HG03066 (cell line): ENCODE results near the gene RFX4.
"Not testable (repeated sequence)": the region's sequence is repeated elsewhere in the genome, so short reads cannot be mapped to it uniquely, and the experiment has no call there.

ENCODE experiments used
- ATAC-seq: cut with Tn5 transposase; IDR thresholded peaks from one replicate; pipeline ENCODE4 v1.9.1; 2021; ENCODE audit warnings: low read depth; ENCODE audit not compliant: unreplicated experiment

RFX4 gene

GRCh38 chr12:106588771-106589170, 6.0 kb downstream of the RFX4 start:
- ATAC-seq, result no peak

DNA sequence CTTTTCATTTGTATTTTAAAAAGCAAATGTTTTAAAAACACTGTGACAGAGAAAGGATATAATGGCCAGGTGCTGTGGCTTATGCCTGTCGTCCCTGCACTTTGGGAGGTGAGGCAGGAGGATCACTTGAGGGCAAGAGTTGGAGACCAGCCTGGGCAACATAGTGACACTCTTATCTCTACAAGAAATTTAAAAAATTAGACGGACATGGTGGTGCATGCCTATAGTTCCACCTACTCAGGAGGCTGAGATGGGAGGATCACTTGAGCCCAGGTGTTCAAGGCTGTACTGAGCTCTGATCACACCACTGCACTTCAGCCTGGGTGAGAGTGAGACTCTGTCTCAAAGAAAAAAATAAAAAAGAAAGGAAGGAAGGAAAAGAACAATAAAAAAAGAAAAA, 7.8 kb downstream of the RFX4 start:
- no peak for ATAC-seq

GRCh38 chr12:106594447-106594846, 11.6 kb downstream of the RFX4 start:
- no peak for ATAC-seq

DNA sequence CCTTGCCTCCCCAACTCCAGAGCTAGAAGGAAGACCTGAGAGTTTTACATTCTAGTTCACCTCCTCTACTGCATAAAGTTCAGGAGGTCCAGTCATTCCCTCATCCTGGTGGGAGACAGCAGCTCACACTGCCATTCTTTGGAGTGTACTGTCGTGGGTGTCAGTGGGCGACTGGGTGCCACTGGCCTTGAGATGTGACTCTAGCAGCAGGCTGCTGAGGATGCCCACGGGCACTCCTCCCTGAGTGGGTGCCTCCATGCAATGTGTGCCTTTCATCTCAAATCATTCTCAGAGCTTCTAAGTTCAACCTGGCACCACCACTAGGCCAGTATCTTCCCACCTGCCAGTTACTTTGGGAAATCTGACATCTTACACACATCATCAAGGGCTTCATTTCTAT, 12.5 kb downstream of the RFX4 start:
- no peak for ATAC-seq

DNA sequence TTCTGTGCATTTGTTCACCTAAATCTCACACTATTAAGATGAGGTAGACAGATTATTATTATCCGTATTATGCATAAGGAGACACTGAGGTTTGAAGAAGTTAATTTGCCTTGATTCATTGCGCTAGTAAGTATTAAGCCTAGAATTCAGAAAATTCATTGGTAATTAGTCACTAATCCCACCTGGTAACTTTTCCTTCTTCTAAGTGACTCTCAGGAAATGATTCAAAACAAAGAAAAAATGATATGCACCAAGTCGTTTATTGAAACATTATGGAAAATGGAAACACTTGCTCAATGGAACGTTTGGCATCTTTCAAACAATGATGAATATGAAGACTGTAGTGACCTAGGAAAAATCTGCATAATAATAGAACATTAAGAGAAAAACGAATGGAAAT, 15.2 kb downstream of the RFX4 start:
- no peak for ATAC-seq

GRCh38 chr12:106599302-106599701, 16.5 kb downstream of the RFX4 start:
- no peak for ATAC-seq

DNA sequence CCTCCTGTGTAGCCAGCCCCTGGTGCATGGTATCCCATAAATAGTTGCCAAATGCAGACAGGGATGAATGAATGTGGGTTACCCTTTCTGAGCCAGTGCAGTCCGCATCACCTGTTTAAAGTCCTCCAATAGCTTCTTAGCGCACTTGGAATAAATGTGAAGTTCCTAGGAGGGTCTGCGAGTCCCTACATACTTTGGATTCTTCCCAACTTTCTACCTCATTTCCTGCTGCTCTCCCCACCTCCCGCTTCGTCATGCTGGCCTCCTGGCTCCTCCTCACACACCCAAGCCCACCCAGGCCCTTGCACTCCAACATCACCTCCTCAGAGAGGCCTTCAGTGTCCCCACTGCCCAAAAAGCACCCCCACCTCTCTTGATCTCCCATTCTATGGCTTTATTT, 17.7 kb downstream of the RFX4 start:
- ATAC-seq, result no peak

- ATAC-seq, result no peak
Observed at GRCh38 chr12:106601031-106601430, 18.2 kb downstream of the RFX4 start.

GRCh38 chr12:106601496-106601895, 18.7 kb downstream of the RFX4 start:
- ATAC-seq, result no peak

GRCh38 chr12:106602076-106602475, 19.3 kb downstream of the RFX4 start:
- ATAC-seq, result no peak

DNA sequence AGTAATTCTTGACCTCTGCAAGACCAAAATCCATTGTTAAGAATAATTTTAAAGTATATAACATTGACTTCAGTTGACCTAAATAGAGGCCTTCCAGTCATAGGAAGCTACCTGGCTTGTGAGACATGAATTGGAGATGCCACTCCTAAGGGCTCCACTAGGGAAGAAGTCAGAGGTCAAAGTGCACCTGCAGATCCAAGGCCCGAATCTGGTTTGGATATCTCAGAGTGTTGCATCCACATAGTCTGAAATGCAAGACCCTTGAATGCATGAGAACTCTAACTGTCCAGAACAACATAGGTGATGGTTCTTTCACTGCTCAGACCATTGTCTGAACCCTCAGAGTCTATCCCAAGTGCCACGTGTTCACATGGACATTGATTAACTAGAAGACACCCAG, 22.4 kb downstream of the RFX4 start:
- ATAC-seq, result no peak

DNA sequence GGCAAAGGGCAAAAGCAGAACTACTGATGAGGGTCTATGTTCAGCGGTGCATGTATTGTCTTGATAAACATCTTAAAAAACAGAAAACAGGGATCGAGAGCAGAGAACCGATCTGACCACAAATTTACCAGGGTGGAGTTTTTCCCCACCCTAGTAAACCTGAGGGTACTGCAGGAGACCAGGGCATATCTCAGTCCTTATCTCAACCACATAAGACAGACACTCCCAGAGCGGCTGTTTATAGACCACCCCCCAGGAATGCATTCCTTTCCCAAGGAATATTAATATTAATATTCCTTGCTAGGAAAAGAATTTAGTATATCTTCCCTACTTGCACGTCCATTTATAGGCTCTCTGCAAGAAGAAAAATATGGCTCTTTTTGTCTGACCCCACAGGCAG, 37.8 kb downstream of the RFX4 start:
- not testable (repeated sequence) for ATAC-seq

GRCh38 chr12:106625976-106626375, 43.2 kb downstream of the RFX4 start:
- ATAC-seq, result no peak

DNA sequence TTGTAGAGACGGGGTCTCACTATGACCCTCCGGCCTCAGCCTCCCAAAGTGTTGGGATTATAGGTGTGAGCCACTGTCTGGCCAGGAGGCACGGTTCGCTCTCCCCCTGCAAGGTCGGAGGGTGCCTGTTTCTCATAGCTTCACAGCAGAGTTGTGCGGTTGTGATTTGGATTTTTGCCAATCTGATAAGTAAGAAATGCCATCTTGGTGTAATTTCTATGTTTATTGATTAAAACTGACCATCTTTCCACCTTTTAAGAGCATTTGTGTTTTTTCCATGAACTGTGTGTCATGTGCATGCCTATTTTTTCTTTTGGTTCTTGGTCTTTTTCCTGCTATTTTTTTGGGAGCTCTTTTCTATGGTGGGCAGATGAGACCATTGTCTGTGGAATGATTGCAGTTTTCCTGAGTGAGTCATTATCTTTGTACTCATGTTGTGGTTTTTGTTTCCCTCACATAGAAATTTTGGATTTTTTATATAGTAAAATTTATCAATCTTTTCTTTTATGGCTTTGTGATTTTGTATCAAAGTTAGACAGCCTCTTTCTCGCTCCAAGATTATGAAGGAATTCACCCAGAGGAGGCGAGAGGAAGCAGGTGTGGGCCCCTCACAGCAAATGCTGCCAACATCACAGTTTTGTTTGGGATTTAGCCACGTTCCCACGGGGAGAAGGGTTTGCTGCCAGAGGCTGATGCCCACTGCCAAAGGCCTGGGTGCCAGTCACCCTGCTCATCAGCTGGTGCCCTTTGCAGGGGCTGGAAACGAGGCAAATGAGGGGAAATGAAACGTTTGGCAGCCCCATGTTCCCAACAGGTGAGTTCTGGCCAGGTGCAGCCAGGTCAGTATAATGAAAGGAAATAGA, 47.2 kb downstream of the RFX4 start:
- no peak for ATAC-seq

GRCh38 chr12:106631150-106631549, 48.3 kb downstream of the RFX4 start:
- ATAC-seq, result no peak

GRCh38 chr12:106631797-106632196, 49.0 kb downstream of the RFX4 start:
- no peak for ATAC-seq

GRCh38 chr12:106632797-106633450, 50.1 kb downstream of the RFX4 start:
- ATAC-seq, result no peak

GRCh38 chr12:106633451-106633823, 50.6 kb downstream of the RFX4 start:
- ATAC-seq, result no peak

GRCh38 chr12:106634206-106634605, 51.4 kb downstream of the RFX4 start:
- ATAC-seq, result no peak

GRCh38 chr12:106643000-106643399, 60.2 kb downstream of the RFX4 start:
- no peak for ATAC-seq

- ATAC-seq, result no peak
Observed at GRCh38 chr12:106644335-106645073, 61.7 kb downstream of the RFX4 start.

- ATAC-seq, result no peak
Observed at GRCh38 chr12:106645074-106645421, 62.2 kb downstream of the RFX4 start.
